K562 (cell line): ENCODE measurements around the gene VDAC2. TPM values are rescaled to one million over a fixed set of nuclear protein-coding genes. Genes with fewer than 3 reads are reported as not detected.
A peak's percentile ranks its signal among the peaks of the same experiment; 100 is the strongest.

ENCODE experiments used
- CAMTA2 ChIP-seq: fragments of 250-450 bp; sonication (Bioruptor Pico); conservative IDR thresholded peaks from 2 replicates; pipeline ENCODE4 v1.5.1; 2022
- CBX1 ChIP-seq: sonication (generic); IDR thresholded peaks from 2 replicates; pipeline ENCODE4 v1.6.1; 2016; ENCODE audit warnings: antibody characterized with exemption, low read depth, mild to moderate bottlenecking
- DIDO1 ChIP-seq: fragments of 450-650 bp; IDR thresholded peaks from 2 replicates; pipeline ENCODE4 v1.6.1; 2016; ENCODE audit warnings: low read depth, missing biosample characterization, missing genetic modification characterization
- FOXA1 ChIP-seq: fragments of 450-650 bp; IDR thresholded peaks from 2 replicates; pipeline ENCODE4 v1.6.1; 2016; ENCODE audit warnings: mild to moderate bottlenecking, borderline replicate concordance
- HINFP ChIP-seq: fragments of 450-650 bp; conservative IDR thresholded peaks from 2 replicates; pipeline ENCODE4 v1.6.1; 2016; ENCODE audit warnings: missing genetic modification characterization, low read depth, mild to moderate bottlenecking, control low read depth, missing compliant biosample characterization
- KAT7 ChIP-seq: sonication (generic); formaldehyde crosslinking; IDR thresholded peaks from 2 replicates; pipeline ENCODE4 v1.8.0; 2022; ENCODE audit warnings: missing genetic modification reagents, mild to moderate bottlenecking, borderline replicate concordance
- NFRKB ChIP-seq: fragments of 450-650 bp; IDR thresholded peaks from 2 replicates; pipeline ENCODE4 v1.6.1; 2016; ENCODE audit warnings: low read depth
- PCBP2 ChIP-seq: fragments of 200-400 bp; formaldehyde crosslinking; IDR thresholded peaks from 2 replicates; pipeline ENCODE4 v1.6.1; 2018; ENCODE audit warnings: low read length, low read depth, mild to moderate bottlenecking, moderate library complexity; ENCODE audit not compliant: poor library complexity, severe bottlenecking
- RFX5 ChIP-seq: IDR thresholded peaks from 2 replicates; pipeline ENCODE4 v1.6.1; 2011; ENCODE audit warnings: low read depth, mild to moderate bottlenecking, improper control_type of control experiment, low read length
- RNF2 ChIP-seq: sonication (generic); IDR thresholded peaks from 2 replicates; pipeline ENCODE4 v1.6.1; 2016
- RNF219 ChIP-seq: fragments of 250-450 bp; sonication (Bioruptor Pico); IDR thresholded peaks from 2 replicates; pipeline ENCODE4 v1.5.0; 2022; ENCODE audit warnings: mild to moderate bottlenecking
- SMARCB1 ChIP-seq: IDR thresholded peaks from 2 replicates; pipeline ENCODE4 v1.6.1; 2011; ENCODE audit warnings: improper control_type of control experiment, low read depth; ENCODE audit not compliant: insufficient read length
- THRB ChIP-seq: fragments of 450-650 bp; formaldehyde crosslinking; conservative IDR thresholded peaks from 2 replicates; pipeline ENCODE4 v1.4.0; 2022; ENCODE audit warnings: mild to moderate bottlenecking, missing genetic modification characterization
- ZNF586 ChIP-seq: fragments of 450-650 bp; formaldehyde crosslinking; conservative IDR thresholded peaks from 2 replicates; pipeline ENCODE4 v1.4.0; 2020; ENCODE audit warnings: mild to moderate bottlenecking, moderate library complexity
- ZNF699 ChIP-seq: fragments of 250-450 bp; sonication (Bioruptor Pico); IDR thresholded peaks from 2 replicates; pipeline ENCODE4 v1.8.0; 2021; ENCODE audit warnings: mild to moderate bottlenecking, moderate library complexity; ENCODE audit not compliant: insufficient replicate concordance
- polyA plus RNA-seq, 8 experiments: library from polyadenylated mRNA; depleted of rRNA in 4 of 8; stranded (reverse) in 5 of 8; unstranded in 3 of 8; fragments of >200 nt; fragmentation: Nextera tagmentation in 2 of 8; fragmentation: Illumina TruSeq in 1 of 8; extraction: Ambion mirVana in 2 of 8; extraction: Trizol in 1 of 8; gene quantifications; 2 replicates each; pipeline versions ENCODE4 v1.2.1 to v1.2.3, GENCODE V29; 2011 to 2014; ENCODE audit warnings: inconsistent platforms in 1 of 8, missing spikeins in 1 of 8
- total RNA-seq, 7 experiments: library from RNA; depleted of rRNA in 6 of 7; stranded (reverse); fragments of >200 nt in 6 of 7; fragmentation: Illumina TruSeq in 2 of 7; extraction: Trizol in 2 of 7; gene quantifications; 2 replicates each; pipeline versions ENCODE4 v1.2.1 to v1.2.3, GENCODE V29; 2011 to 2021; ENCODE audit warnings: low replicate concordance in 1 of 7
- TF ChIP-seq, protein P1 (sequence below): fragments of 450-650 bp; IDR thresholded peaks from 2 replicates; pipeline ENCODE4 v1.6.1; 2014; ENCODE audit warnings: low read depth, mild to moderate bottlenecking, moderate library complexity, borderline replicate concordance
- TF ChIP-seq, protein P2 (sequence below): sonication (generic); formaldehyde crosslinking; IDR thresholded peaks from 2 replicates; pipeline ENCODE4 v1.8.0; 2022; ENCODE audit warnings: missing genetic modification reagents, mild to moderate bottlenecking, borderline replicate concordance
- TF ChIP-seq, protein P3 (sequence below): sonication (generic); IDR thresholded peaks from 2 replicates; pipeline ENCODE4 v1.6.1; 2016

VDAC2 gene
- total and polyA plus RNA-seq, 9 of the 15 experiments (the other 6 are each of a cell fraction or from before 2014, with no cell fraction given): 139 to 450 (median 250) TPM

GRCh38 chr10:75235375-75236177 is 25.0 kb downstream of the VDAC2 start, which contains the start of gene COMTD1 (continued):
- TF ChIP-seq THRB (CRISPR knock-in tag) (0 out of 2 replicates have a peak, but pooled peaks have one; percentile 19), DIDO1 (tag) (no peak), RFX5 (no peak), CBX1 (0 out of 2 replicates have a peak, but pooled peaks have one; percentile 37), PCBP2 (no peak), ZNF586 (CRISPR knock-in tag) (no peak), ZNF699 (CRISPR knock-in tag) (no peak), KAT7 (CRISPR knock-in tag) (no peak; the same call in 1 of the 2 replicates), FOXA1 (no peak), HINFP (tag) (no peak), CAMTA2 (no peak), NFRKB (peak; percentile 61; the same call in 1 of the 2 replicates), RNF219 (CRISPR knock-in tag) (no peak), RNF2 (0 out of 2 replicates have a peak, but pooled peaks have one; percentile 41), SMARCB1 (no peak)
- TF ChIP-seq, protein P1, sequence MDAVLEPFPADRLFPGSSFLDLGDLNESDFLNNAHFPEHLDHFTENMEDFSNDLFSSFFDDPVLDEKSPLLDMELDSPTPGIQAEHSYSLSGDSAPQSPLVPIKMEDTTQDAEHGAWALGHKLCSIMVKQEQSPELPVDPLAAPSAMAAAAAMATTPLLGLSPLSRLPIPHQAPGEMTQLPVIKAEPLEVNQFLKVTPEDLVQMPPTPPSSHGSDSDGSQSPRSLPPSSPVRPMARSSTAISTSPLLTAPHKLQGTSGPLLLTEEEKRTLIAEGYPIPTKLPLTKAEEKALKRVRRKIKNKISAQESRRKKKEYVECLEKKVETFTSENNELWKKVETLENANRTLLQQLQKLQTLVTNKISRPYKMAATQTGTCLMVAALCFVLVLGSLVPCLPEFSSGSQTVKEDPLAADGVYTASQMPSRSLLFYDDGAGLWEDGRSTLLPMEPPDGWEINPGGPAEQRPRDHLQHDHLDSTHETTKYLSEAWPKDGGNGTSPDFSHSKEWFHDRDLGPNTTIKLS: no peak
- TF ChIP-seq, protein P2, sequence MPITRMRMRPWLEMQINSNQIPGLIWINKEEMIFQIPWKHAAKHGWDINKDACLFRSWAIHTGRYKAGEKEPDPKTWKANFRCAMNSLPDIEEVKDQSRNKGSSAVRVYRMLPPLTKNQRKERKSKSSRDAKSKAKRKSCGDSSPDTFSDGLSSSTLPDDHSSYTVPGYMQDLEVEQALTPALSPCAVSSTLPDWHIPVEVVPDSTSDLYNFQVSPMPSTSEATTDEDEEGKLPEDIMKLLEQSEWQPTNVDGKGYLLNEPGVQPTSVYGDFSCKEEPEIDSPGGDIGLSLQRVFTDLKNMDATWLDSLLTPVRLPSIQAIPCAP (CRISPR knock-in tag): no peak
- TF ChIP-seq, protein P3, sequence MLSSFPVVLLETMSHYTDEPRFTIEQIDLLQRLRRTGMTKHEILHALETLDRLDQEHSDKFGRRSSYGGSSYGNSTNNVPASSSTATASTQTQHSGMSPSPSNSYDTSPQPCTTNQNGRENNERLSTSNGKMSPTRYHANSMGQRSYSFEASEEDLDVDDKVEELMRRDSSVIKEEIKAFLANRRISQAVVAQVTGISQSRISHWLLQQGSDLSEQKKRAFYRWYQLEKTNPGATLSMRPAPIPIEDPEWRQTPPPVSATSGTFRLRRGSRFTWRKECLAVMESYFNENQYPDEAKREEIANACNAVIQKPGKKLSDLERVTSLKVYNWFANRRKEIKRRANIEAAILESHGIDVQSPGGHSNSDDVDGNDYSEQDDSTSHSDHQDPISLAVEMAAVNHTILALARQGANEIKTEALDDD: no peak
